ENCODE data around the gene SYT17.

SYT17 gene

DNA sequence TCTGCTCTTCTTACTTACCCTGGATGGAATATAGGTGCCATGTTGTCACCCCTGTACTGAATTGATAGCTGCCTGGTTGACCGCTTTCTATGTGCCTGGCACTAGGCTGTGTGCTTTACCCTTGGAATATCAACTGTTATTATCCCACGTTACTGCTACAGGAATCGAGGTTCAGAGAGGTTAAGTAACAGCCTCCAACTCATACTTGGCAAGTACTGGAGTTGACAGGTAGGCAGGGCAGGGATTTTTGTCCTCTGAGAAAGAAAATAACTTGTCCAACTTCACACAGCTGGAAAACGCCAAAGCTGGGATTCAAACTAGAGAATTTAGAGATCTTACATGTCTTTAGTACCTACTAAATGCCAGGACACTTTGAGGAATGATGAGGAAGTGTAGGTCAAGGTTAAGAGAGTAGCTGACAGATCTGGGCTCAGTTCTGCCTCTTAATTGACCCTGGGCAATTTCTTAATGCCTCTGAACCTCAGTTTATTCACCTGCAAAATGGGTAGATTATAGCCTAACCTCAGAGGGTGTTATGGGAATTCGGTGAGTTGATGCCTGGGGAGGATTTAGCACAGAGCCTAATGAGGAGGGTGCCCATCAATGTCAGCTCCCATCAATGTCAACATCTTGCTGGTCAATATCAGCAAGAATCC is 28.5 kb upstream of the SYT17 start:
- no peak for DNase-seq

DNA sequence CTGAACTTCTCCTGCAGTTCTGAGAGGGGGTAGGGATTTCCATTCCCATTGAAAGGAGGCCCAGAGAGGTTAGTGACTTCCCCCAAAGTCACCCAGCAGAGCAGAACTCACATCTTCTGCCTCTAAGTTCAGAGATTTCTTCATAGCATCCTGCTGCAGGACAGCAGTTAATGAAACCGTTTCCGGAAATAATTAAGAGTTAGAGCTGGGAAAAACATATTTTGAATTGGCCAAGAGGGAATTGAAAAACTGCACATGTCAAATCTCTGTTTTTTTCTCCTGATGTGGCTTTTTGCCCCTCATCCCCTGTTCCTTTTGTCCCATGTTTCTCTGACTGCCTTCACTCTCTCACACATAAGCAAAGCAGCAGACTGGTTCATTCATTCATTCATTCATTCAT is 27.6 kb upstream of the SYT17 start:
- no peak for DNase-seq

DNA sequence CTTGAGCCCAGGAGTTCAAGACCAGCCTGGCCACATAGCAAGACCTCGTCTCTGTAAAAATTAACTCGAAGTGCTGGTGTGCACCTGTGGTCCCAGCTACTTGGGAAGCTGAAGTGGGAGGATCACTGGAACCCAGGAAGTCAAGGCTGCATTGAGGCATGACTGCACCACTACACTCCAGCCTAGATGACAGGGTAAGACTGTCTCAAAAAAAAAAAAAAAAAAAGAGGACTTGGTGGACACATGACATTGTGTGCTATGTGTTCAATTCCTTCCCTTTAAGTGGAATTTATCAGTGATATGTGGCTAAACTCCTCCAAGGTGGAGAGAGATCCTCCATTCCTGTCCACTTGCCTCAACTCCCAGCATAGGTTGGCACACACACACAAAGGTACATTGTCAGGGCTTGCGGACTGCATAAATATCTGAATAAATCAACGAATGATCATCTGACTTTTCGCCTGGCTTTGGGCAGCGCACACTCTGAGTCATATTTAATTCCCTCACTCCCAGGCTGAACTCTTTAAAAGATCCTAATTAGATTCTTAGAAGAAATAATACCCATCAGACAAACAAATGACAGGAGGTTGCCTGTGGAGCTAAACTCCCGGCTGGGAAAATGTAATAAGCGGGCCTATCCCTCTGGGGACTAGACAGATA is 25.0 kb upstream of the SYT17 start:
- DNase-seq, result no peak

DNA sequence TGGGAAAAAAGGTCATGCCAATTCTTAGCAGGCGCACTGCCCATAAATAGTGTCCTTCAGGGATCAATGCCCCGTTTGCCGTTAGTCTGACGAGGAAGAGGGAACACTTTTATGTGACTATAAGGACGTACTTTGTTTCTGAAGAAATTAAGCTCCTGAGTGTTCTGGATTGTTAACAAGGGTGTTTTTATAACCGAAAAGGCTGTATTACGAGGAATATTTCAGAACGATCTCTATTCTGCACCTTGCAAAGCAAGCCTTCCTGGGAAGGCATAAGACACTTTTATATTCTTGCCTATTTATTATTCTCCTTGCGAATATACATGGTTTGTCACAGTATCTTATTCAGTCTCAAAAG is 24.5 kb upstream of the SYT17 start:
- DNase-seq, result no peak

DNA sequence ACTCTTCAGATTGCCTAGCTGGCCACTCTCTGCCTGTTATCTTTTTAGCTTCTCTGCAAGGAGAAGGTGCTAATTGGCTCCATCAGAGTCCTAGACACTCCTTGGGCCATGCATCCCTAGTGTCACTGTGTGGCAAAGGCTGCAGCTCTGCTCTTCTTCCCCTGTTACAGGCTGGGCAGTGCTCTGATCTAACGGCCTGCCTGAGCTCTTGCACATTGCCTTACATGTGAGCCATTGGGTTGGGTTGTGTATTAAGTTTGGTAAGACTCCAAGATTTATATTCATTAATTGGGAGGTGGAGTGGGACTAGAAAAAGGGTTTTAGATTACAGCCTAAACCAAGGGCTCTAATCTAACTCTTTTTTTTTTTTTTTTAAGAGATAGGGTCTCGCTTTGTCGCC is 23.0 kb upstream of the SYT17 start:
- DNase-seq, result no peak

DNA sequence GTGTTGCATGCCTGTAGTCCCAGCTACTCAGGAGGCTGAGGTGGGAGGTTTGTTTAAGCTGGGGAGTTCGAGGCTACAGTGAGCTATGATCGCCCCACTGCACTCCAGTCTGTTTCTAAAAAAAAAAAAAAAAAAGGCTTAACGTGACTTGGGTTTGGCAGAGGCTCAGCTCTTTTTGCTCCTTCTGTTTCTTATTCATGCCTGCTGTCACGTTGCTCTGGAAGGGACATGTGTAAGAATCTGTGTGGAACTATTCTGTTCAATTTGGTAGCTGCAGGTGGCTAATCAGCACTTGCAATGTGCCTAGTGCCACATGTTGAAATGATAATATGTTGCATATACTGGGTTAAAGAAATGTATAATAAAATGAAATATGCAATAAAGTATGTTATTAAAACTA is 20.9 kb upstream of the SYT17 start:
- no peak for DNase-seq

DNA sequence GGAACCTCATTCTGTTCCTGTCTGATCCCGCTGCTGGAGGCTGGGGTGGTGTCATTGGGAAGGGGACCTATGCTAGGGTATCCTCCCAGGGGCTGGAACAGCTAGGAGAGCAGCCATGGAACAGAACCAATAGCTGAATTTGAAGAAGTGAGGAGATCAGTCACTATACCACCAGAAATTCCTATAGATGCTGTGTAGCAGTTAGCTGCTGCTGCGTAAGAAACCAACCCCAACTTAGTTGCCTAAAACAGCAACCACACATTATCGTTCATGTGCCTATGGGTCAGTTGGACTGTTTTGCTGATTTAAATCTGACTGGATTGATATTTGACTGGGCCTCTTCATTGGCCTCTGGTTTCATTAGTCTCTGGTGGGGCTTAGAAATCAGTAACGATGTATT is 20.4 kb upstream of the SYT17 start:
- DNase-seq, result no peak

DNA sequence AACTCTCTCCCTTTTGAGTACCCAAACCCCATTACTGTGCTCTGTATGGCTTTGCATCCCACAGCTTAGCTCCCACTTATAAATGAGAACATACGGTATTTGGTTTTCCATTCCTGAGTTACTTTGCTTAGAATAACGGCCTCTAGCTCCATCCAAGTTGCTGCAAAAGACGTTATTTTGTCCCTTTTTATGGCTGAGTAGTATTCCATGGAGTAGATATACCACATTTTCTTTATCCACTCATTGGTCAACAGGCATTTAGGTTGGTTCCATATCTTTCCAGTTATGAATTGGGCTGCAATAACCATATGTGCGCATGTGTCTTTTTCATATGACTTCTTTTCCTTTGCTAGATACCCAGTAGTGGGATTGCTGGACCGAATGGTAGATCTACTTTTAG is 19.9 kb upstream of the SYT17 start:
- no peak for DNase-seq

DNA sequence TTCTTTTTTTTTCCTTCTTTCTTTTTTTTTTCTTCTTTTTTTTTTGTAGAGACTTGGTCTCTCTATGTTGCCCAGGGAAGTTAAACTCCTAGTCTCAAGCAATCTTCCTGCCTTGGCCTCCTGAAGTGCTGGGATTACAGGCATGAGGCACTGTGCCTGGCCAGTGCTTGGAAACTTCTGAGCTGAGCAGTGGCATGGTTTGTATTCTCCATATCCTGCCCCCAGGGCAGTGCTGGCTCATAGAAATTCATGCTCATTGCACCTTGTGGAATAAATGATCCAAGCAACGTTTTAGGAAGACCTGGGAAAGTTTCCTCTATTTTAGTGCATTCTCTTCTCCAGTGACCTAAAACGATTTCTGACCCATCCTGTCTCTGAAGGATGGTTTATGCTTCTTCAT is 16.7 kb upstream of the SYT17 start:
- no peak for DNase-seq

DNA sequence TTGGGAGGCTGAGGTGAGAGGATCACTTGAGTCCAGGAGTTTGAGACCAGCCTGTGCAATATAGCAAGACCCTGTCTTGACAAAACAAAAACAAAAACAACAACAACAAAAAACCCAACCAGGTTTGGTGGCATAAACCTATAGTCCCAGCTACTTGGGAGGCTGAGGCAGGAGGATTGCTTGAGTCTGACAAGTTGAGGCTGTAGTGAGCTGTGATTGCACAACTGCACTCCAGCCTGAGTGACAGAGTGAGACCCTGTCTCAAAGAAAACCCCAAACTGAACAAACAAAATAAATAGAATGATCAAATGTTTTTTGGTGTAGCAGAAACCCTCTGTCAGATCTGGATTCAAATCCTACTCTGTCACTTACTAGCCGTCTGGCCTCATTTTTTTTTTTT is 16.0 kb upstream of the SYT17 start:
- no peak for DNase-seq

DNA sequence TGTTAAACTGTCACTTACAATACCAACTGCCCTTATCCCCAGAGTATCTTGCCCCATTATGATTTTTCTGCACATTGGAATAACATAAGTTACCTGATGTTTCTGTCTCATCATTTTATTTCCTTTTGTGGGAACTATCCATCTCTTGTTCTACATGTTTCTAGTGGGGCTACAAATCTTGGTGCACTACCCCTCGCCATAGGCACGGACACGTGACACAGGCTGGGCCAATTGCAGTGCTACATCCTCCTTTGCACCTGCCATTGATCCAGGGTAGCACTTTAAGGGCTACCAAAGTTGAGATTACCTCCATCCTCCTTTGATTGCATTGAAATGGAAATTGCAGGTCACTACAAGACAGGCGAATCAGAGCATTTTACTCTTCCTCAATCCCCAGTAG is 14.2 kb upstream of the SYT17 start:
- no peak for DNase-seq

DNA sequence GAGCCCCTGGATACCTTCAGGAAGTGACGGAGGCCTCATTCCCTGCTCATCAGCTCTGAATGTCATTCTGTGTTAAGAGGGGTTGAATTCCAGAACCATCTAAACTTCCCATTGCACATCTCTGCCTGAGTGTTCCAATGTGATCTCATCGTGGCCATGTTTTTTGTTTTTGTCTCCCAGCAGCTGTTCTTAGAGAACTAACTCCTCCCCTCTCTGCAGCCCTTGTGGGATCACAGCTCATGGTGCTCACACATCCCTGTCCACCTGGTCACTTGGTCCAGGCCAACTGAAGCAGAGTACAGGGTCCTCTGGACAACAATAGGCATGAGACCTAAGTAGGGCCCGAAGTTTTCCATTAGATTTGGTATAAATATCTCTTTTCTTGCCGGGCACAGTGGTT is 6.0 kb upstream of the SYT17 start:
- DNase-seq, result no peak

DNA sequence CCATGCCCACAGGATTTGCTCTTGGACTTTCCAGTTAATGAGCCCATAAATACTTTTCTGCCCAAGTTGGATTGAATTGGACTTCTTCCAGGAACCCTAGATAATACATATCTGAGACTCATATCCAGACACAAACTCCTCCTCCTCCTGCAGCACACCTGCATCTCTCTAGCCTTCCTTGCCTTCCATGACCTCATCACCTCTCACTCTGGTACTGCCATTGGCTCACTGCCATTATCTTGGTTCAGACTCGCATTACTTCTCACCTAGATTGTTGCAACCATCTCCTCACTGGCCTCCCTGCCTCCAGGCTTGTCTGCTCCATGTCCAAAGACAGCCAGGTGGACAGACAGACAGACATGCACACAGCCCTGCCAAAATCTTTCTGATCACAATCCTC is 4.8 kb upstream of the SYT17 start:
- DNase-seq, result no peak

DNA sequence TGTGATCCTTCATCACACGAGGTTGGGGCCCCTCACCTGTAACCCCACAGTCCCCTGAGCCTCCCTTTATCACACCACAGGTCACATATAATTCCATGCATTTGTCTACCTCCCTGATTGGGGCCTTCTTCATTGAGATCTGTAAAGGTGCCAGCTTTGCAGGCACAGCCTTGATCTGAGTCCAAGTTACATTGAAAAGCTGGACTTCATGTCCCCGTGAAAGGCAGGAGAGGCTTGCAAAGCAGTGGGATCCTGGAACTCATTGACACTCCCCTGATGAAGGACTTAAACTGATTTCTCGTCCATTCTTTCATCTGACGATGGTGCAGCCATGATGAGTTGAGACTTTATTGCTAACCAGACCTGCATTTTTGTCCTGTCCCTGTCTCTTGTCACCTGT is 3.8 kb upstream of the SYT17 start:
- DNase-seq, result no peak

DNA sequence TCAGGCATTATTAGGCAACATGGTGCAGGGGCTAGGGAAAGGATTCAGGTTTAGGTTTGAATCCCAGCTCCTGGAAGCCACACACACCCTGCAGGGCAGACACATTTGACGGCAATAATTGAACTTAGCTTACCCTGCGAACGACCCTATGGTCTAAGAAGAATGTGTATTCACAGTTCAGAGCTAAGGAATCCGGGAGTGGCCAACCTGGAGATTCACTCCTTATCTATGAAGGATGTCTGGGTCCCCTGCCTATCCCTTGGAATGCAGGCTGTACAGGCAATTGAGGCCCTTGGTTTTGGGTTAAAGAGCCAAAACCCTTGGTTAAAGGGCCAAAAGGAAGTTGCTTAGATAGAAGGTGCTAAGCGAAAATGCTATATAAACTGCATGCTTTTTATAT is 2.9 kb upstream of the SYT17 start:
- DNase-seq, result no peak

DNA sequence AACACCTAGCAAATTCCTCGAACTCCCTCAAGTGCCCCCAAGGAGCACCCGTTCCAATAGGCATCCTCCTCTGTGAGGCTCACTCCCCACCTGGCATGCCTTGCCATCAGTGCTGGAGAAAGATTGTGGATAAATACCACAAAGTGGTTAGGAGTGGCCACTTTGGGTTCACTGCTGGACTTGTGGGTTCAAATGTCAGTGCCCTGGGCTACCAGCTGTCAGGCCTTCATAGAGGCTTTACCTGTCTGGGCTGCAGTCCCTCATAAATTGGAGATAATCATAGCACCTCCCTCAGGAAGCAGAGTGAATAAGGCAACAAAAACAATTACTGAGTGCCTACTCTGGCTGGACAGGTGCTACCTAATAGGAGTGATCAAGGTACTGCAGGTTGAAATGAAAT is 1.5 kb upstream of the SYT17 start:
- no peak for DNase-seq

DNA sequence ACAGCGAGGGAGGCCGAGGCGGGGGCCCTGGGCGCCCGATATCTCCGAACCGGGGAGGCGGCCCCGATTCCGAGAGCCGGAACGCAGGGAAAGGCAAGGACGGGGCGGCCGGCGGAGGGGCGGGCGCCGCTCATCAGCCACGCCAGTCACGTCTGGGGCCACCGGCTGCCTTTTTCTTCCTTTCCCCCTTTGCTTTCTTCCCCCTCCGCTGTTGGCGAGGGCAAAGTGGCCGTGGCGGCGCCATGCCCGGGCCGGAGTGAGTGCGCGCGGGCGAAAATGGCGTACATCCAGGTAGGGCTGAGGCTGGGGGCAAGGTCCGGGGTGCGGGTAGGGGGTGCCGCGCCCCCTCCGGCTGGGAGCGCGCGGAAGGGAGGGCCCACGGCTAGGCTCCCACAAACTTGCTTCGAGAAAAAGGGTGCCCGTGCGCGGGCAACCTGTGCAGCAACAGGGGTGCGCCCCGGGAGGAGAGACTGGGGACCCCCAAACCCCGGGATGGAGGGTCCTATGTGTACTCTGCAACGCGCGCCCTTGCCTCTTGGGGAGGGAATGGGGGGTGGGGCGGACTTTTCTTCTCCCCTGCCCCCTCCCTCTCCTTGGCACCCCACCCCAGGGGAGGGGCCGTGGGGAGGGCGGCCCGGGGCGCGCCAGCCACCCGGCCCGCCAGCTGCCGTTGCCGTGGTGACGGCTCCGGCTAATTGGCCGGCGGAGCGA is 486 bp downstream of the SYT17 start:
- peak; percentile 51 for DNase-seq

DNA sequence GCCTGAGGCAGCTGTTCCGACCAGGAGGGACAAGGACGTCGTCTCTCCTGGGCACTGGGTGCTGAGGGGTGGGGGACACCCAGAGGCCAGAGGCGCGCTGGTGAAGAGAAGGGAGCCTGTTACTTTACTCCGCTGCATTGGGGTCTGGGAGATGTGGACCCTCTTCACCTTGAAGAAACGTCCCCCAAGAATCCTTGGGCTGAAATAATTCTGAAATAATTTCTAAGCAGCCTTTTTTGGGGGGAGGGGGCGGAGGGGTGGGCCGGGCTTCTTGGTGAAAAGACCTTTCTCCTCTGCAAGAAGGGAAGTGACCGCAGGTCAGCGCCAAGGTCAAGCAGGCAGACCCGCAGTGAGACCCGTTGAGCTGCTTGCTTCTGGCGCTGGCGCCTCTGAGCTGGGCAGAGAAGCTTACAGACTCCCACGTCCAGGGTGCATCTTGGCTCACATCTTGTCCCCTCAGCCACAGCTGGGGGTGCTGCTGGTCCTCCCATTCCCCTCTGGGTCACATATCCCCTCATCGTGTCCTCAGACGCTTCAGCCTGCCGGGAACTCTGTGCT is 1.1 kb downstream of the SYT17 start:
- DNase-seq, result no peak

DNA sequence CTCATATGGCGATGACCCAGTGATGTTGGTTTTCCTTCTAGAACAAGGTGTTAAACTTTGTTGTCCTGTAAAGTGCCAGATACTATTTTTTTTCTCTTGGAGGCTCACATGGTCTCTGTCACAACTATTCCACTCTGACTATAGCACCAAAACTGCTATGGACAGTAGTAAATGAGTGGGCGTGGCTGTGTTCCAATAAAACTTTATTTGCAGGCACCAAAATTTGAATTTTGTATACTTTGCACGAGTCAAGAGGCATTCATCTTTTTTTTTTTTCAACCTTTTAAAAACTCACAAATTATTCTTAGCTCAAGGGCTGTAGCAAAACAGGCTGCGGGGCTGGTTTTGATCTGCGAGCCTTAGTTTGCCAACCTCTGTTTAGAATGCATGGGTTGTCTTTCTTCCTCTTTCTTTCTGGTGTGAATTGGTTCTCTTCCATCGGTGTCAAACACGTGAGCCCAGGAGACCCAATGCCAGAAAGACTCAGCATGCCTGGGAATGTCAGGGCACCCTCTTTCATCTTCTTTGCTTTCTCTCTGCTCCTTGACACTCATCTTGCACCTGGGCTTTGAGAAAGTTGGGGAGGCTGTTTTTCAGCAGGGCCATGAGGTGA is 2.1 kb downstream of the SYT17 start:
- DNase-seq, result no peak

DNA sequence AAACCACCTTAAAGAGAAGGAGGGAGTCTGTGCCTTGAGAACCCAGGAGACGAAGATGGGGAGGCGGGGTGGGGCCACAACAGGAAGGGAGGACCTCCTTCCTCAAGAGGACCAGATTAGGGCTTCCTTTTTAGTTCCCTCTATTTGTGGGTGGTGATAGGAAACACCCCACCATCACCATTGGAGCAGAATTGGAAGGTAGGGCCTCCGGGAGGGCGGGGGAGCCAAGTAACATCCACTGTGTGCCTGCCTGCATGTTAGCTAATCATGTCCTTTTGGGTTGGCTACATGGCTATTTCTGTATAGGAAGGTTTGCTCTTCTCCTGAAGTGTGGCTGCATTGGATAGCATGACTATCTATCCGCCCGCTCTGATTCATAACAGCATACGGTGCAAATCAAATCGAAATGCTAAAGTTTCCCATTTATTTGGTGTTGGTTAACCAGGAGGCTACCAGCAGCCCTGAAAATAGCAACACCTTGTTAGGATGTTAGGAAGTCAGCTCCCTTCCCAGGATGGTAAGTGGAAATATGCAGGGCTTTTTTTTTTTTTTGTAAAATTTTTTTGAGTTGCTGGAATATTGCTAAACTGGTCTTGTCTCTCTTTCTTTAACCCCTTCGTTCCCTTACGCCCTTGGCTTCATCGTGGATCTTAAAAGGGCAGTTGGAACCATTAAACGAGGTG is 4.2 kb downstream of the SYT17 start:
- no peak for DNase-seq

DNA sequence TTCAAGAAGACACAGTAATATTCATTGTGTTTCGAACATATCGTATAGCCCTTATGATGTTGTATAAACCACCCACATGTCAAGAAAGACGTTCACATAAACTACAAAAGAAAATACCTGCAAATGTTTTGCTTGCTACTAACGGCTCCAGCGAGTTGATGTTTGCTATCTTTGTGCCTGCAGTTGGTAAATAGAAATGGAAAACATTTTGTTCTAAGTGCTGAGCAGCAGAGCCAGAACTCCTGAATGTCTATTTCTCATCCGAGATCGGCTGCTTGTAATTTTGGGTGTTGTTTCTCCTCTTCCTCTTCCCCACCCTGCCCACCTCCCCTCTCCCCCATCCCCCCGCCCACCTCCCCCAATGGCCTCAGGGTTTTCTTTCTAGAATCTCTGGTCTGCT is 5.0 kb downstream of the SYT17 start:
- DNase-seq, result no peak

DNA sequence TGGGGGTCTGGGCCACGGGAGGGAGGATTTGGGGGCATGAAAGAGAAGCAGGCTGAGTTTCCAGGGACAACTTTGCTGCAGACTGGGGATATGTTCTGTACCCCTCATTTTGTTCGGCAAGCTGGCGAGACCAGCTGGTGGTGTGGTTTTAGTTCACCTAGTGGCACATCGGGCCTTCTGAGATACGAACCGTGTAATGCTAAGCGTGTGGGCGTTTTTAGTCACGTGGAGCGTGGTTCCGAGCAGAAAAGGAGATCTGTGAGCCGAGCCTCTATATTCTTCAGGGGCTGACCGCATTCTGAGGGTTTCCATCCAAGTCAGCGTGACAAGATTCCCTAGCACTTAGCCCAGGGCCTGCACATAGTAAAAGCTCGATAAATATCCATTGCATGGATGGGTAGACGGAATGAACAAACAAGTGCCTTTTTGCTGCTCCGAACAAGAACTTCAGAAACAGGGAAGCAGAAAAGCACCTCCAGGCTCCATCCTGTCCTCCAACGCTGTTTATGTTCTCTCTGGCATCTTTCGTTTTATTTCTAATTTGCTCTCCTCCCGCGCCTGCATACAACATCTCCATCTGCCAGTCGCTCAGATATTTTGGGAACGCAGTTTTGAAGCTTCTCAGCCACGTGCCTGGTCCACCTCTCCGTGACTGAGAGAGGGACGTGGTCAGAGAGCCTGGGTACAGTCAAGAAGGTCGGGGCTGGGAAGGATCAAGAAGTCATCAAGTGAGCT is 5.8 kb downstream of the SYT17 start:
- no peak for DNase-seq

DNA sequence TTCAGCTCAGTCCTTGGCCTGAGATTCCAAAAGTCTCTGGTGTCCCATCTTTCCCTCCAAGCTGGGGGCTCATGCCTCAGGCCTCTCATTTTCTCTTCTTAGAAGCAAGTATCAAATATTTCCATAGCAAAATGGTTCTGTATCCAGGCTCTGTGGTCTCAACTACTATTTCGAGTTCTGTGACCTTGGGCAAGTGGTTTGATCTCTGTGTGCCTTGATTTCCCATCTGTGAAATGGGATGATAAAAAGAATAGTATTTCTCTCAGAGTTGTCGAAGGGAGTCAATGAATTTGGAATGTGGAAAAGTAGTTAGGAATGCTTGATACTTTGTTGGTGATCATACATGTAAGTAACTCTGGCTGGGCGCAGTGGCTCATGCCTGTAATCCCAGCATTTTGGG is 6.4 kb downstream of the SYT17 start:
- no peak for DNase-seq
